Measurements from ENCODE around the gene ADIPOR2. TPM values are rescaled to one million over a fixed set of nuclear protein-coding genes. Genes with fewer than 3 reads are reported as not detected.

ADIPOR2 gene
- total and polyA plus RNA-seq, 2 of the 4 experiments (the other 2 are of a cell fraction), result 20.0 to 24.9 TPM

DNA sequence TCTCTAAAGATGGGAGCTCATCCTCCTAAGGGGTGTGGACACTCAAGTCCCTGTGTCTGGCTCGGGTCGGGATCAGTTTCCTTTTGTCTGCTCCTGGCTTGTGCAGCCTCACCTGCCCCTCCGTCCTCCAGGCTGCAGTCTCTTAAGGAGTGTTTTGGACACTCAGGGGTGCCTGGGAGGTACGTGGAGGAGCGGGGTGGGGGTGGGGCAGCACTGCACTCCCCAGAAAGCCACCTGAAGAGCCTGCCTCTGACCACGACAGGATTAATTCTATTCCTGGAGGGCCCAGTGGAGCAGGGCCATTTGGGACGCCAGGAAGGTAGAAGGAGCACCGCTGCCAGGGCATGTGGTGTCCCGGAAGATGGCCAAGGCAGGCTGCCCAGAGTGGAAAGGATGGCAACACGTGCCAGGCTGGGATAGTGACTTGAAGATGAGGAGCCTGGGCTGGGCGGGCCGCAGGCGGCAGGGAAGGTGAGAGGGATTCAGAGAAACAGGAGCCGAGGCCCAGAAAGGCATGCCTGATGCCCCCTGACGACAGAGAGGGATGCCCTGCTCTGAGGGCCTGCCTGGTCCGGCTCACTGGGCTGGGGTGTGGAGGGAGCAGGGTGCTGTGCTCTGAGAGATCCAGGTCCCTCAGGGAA lies 114.7 kb downstream of the ADIPOR2 start:
- no peak overlapping the region for H2BK5ac ChIP-seq (ENCODE audit: low read depth, low read length, poor library complexity, severe bottlenecking)
- H4K5ac ChIP-seq (ENCODE audit: low read depth, low read length), result peak overlapping the region; percentile 100; the same call in 1 of the 2 replicates
- no peak overlapping the region for H3K56ac ChIP-seq (ENCODE audit: extremely low read depth, insufficient read depth, low read length)
- dilution Hi-C loops (cut with HindIII; ENCODE audit: low sequenced_read_pairs, unreplicated experiment) (no loop called here), in situ Hi-C loops (cut with MboI; ENCODE audit: low sequenced_read_pairs) (loop anchor here (10.0 to 25.0 kb wide), 3 partner anchors 219 to 779 kb away; no protein-coding TSS in a partner anchor), intact Hi-C loops (cut with micrococcal nuclease) (no loop called here)
- no peaks in the 10 kb centered on the region for H3K36me3 ChIP-seq (ENCODE audit: control insufficient read depth, insufficient read depth, low read length)
- ChIA-PET CTCF (interaction anchor here (1.1 kb wide), 1 partner anchor 135 kb away, joined by 3 read pairs; no protein-coding TSS in a partner anchor), POLR2A (ENCODE audit: unreplicated experiment) (no interaction called here)
- no peak overlapping the region for H2AK9ac ChIP-seq (replicated peaks; ENCODE audit: low read depth, low read length, poor library complexity)
- H3K4me1 ChIP-seq (ENCODE audit: control insufficient read depth, insufficient read depth, low read length), result no peaks in the 10 kb centered on the region
- H4K91ac ChIP-seq (ENCODE audit: insufficient read depth, low read depth, low read length), result 0 out of 2 replicates have a peak overlapping the region, but pooled peaks have one; percentile 30
- no peak overlapping the region for H2BK120ac ChIP-seq (ENCODE audit: low read depth, low read length)
- no peaks in the 10 kb centered on the region for H3K9me3 ChIP-seq (ENCODE audit: control insufficient read depth, insufficient read depth, low read length)
- no peak overlapping the region for H3K4me3 ChIP-seq (ENCODE audit: insufficient read depth, low read depth, low read length)
- H3K23ac ChIP-seq (ENCODE audit: low read depth, low read length), result no peak overlapping the region
- ATAC-seq (ENCODE audit: low read depth) (no peak), DNase-seq (no peak)
- H3K18ac ChIP-seq (ENCODE audit: low read depth, low read length), result no peak overlapping the region
- no peak overlapping the region for H2BK15ac ChIP-seq (ENCODE audit: low read depth, low read length)
- H2AK5ac ChIP-seq (ENCODE audit: low read depth, low read length), result 0 out of 2 replicates have a peak overlapping the region, but pooled peaks have one; percentile 31
- peak overlapping the region; percentile 96 to 98; a peak in 3 of 4 replicates for H4K8ac ChIP-seq (ENCODE audit: low read depth in 2 of 2, low read length in 2 of 2)
- no peak overlapping the region for H2BK20ac ChIP-seq (ENCODE audit: low read depth, low read length)
- no peak overlapping the region for H3K27ac ChIP-seq (ENCODE audit: insufficient read depth, low read length)
- BruUV-seq (replicated peaks), result no TSS peak
- no peaks in the 10 kb centered on the region for H4K20me1 ChIP-seq (ENCODE audit: insufficient read depth, low read length)
- no peaks in the 10 kb centered on the region for H3K79me1 ChIP-seq (ENCODE audit: low read depth in 1 of 2, low read length in 2 of 2)
- no peak overlapping the region for H3K9ac ChIP-seq (ENCODE audit: low read depth, low read length)
- H3K4ac ChIP-seq (ENCODE audit: low read depth, low read length), result no peak overlapping the region
- H3K14ac ChIP-seq (replicated peaks; ENCODE audit: low read depth, low read length), result no peak overlapping the region
- H3K27me3 ChIP-seq (ENCODE audit: control insufficient read depth, insufficient read depth, low read length), result no peaks in the 10 kb centered on the region; the same call in 1 of the 2 replicates
- 82% methylated on average over 8 of the region's 16 CpGs; no CpG with 5 or more reads in 1 of the 2 experiments for WGBS, 2 experiments (ENCODE audit: extremely low coverage in 2 of 2, insufficient read length in 1 of 2)
- no peak overlapping the region for H3K4me2 ChIP-seq (ENCODE audit: low read depth, low read length)
- H3K9me1 ChIP-seq (ENCODE audit: insufficient read depth, low read length), result peaks cover 4% of the 10 kb centered on the region; the same call in 1 of the 2 replicates
- peak overlapping the region; percentile 89 for H2AFZ ChIP-seq (replicated peaks; ENCODE audit: low read length, poor library complexity)
- TF ChIP-seq, protein P1, sequence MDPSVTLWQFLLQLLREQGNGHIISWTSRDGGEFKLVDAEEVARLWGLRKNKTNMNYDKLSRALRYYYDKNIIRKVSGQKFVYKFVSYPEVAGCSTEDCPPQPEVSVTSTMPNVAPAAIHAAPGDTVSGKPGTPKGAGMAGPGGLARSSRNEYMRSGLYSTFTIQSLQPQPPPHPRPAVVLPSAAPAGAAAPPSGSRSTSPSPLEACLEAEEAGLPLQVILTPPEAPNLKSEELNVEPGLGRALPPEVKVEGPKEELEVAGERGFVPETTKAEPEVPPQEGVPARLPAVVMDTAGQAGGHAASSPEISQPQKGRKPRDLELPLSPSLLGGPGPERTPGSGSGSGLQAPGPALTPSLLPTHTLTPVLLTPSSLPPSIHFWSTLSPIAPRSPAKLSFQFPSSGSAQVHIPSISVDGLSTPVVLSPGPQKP (IDR thresholded peaks at IDR 0.05; ENCODE audit: borderline replicate concordance, low read depth, low read length), result no peak
- TF ChIP-seq BHLHE40 (IDR thresholded peaks at IDR 0.05; ENCODE audit: low read depth, low read length) (no peak), USF2 (IDR thresholded peaks at IDR 0.05; ENCODE audit: low read depth, low read length) (no peak), NFE2L2 (IDR thresholded peaks at IDR 0.05; ENCODE audit: low read depth, low read length) (no peak), RCOR1 (IDR thresholded peaks at IDR 0.05; ENCODE audit: insufficient replicate concordance, low read length) (no peak), FOS (IDR thresholded peaks at IDR 0.05; ENCODE audit: low read depth, low read length) (no peak), MXI1 (IDR thresholded peaks at IDR 0.05; ENCODE audit: borderline replicate concordance, low read depth, low read length) (no peak), RFX5 (IDR thresholded peaks at IDR 0.05; ENCODE audit: low read depth, low read length) (no peak), MAFK (IDR thresholded peaks at IDR 0.05; ENCODE audit: low read depth, low read length) (no peak), SMC3 (IDR thresholded peaks at IDR 0.05; ENCODE audit: low read depth, low read length) (no peak), MAZ (IDR thresholded peaks at IDR 0.05; ENCODE audit: borderline replicate concordance, low read depth, low read length) (no peak), CEBPB (IDR thresholded peaks at IDR 0.05; ENCODE audit: low read depth, low read length) (no peak), POLR2A (IDR thresholded peaks at IDR 0.05; ENCODE audit: low read depth, low read length) (no peak), RAD21 (IDR thresholded peaks at IDR 0.05; ENCODE audit: low read length) (no peak)
- TF ChIP-seq, protein P2, sequence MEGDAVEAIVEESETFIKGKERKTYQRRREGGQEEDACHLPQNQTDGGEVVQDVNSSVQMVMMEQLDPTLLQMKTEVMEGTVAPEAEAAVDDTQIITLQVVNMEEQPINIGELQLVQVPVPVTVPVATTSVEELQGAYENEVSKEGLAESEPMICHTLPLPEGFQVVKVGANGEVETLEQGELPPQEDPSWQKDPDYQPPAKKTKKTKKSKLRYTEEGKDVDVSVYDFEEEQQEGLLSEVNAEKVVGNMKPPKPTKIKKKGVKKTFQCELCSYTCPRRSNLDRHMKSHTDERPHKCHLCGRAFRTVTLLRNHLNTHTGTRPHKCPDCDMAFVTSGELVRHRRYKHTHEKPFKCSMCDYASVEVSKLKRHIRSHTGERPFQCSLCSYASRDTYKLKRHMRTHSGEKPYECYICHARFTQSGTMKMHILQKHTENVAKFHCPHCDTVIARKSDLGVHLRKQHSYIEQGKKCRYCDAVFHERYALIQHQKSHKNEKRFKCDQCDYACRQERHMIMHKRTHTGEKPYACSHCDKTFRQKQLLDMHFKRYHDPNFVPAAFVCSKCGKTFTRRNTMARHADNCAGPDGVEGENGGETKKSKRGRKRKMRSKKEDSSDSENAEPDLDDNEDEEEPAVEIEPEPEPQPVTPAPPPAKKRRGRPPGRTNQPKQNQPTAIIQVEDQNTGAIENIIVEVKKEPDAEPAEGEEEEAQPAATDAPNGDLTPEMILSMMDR (conservative IDR thresholded peaks at IDR 0.05; ENCODE audit: low read depth, low read length), result no peak
